Left ventricle myocardium inferior (tissue), 1 donor: ENCODE measurements around the gene COL5A3. TPM values are rescaled to one million over a fixed set of nuclear protein-coding genes. Genes with fewer than 3 reads are reported as not detected.

Experiments
- DNase-seq: peaks from one replicate; pipeline ENCODE4 v3.0.0-alpha.2; 2020
- H3K27ac ChIP-seq: fragments of 200-600 bp; replicated peaks from 2 replicates; pipeline ENCODE4 v1.8.0; 2021
- H3K27me3 ChIP-seq: fragments of 200-600 bp; 2 replicates; pipeline ENCODE4 v1.8.0; 2021; ENCODE audit warnings: low read depth
- H3K36me3 ChIP-seq: fragments of 200-600 bp; 2 replicates; pipeline ENCODE4 v1.8.0; 2021
- H3K4me1 ChIP-seq: fragments of 200-600 bp; 2 replicates; pipeline ENCODE4 v1.8.0; 2021
- H3K4me3 ChIP-seq: fragments of 200-600 bp; 2 replicates; pipeline ENCODE4 v1.8.0; 2021; ENCODE audit warnings: mild to moderate bottlenecking, moderate library complexity
- H3K9me3 ChIP-seq: fragments of 200-600 bp; replicated peaks from 2 replicates; pipeline ENCODE4 v1.8.0; 2021
- intact Hi-C: fragments of 100-400 bp; cut with micrococcal nuclease; formaldehyde crosslinking; loops from one replicate; pipeline ENCODE4 v1.11.0; 2022
- total RNA-seq: library from RNA; stranded (reverse); fragmentation: NEBNext Ultra II Directional; extraction: Animal tissue kit (Norgen Biotek cat#: 25700); gene quantifications from one replicate; pipeline ENCODE4 v1.2.1, GENCODE V29; 2021
- TF ChIP-seq, protein P1 (sequence below): fragments of 200-600 bp; IDR thresholded peaks from 2 replicates; pipeline ENCODE4 v1.8.0; 2021; ENCODE audit warnings: antibody characterized with exemption, mild to moderate bottlenecking, borderline replicate concordance
- donor health status: DM: no; HTN: yes; CAD: no; lungs with severe emphysema.

COL5A3 gene
- total RNA-seq, 1 donor from 2014 or later = 8.7 TPM

DNA sequence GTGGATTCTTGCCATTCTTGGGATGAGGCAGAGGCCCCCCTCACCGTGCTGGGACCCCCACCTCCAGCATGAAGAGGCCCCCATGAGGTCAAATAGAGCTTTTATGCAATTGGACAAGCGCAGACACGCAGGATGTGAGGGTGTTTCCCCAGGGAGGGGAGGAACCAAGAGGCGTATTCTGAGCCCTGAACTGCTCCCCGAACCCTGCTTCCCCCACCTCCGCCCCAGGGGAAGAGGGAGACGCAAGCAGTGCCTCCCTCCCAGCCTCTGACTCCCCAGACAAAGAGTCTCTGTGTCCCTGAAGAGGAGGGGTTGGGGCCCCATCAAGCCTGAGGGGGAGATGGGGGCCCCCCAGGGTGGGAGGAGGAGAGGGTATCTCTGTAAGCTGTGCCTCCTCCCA lies 1.7 kb upstream of the COL5A3 start:
- TF ChIP-seq, protein P1, sequence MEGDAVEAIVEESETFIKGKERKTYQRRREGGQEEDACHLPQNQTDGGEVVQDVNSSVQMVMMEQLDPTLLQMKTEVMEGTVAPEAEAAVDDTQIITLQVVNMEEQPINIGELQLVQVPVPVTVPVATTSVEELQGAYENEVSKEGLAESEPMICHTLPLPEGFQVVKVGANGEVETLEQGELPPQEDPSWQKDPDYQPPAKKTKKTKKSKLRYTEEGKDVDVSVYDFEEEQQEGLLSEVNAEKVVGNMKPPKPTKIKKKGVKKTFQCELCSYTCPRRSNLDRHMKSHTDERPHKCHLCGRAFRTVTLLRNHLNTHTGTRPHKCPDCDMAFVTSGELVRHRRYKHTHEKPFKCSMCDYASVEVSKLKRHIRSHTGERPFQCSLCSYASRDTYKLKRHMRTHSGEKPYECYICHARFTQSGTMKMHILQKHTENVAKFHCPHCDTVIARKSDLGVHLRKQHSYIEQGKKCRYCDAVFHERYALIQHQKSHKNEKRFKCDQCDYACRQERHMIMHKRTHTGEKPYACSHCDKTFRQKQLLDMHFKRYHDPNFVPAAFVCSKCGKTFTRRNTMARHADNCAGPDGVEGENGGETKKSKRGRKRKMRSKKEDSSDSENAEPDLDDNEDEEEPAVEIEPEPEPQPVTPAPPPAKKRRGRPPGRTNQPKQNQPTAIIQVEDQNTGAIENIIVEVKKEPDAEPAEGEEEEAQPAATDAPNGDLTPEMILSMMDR = no peak
- DNase-seq = no peak
- H3K4me1 ChIP-seq = peaks cover 19% of the 10 kb centered on the region

DNA sequence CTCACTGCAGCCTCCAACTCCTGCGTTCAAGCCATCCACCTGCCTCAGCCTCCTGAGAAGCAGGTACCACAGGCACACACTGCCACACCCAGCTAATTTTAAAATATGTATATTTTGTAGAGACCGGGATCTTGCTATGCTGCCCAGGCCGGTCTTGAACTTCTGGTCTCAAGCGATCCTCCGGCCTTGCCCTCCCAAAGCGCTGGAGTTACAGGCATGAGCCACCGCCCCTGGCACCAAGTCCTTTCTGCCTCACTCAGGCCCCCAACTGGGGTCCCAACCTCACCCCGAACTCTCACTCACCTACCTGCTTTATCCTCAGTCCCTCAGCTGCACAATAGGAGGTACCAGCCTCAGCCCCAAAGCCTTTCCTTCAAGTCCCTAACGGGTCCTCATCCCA lies 635 bp upstream of the COL5A3 start:
- Histone ChIP-seq H3K27ac (peak overlapping the region; percentile 87), H3K27me3 (peaks cover 99% of the 10 kb centered on the region), H3K4me1 (peaks cover 20% of the 10 kb centered on the region), H3K9me3 (no peaks in the 10 kb centered on the region), H3K36me3 (no peaks in the 10 kb centered on the region), H3K4me3 (peak overlapping the region; percentile 69)
- intact Hi-C loops = no loop called here
- no peak for DNase-seq
- TF ChIP-seq, protein P1 = no peak

More for the DNA sequence above, 1.7 kb upstream of the COL5A3 start:
- intact Hi-C loops = no loop called here
- Histone ChIP-seq H3K36me3 (no peaks in the 10 kb centered on the region), H3K9me3 (no peaks in the 10 kb centered on the region), H3K27ac (peak overlapping the region; percentile 87), H3K4me3 (no peak overlapping the region), H3K27me3 (peaks cover 97% of the 10 kb centered on the region)

DNA sequence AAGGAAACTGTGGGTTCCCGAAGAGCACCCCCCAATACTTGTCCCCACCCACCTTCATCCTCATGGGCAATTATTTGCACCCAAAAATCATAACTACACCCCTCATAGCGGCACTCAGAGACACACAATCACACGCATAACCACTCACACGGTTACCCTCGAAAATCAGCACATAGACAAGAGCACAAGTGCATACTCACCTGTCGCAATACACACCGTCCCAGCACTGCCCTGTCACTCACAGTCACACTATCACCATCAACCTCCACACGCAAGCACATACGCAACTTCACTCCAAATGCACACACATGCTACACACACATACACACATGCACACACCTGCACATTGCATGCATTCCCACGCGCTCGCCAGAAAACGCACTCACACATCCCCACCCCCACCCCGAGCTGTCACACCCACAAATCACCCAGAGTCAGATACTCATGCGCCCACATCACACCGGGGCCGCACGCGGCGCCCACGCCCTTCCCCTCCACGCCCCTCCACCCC lies 535 bp downstream of the COL5A3 start:
- Histone ChIP-seq H3K27me3 (peaks cover 99% of the 10 kb centered on the region), H3K4me3 (peak overlapping the region; percentile 69), H3K27ac (peak overlapping the region; percentile 87), H3K36me3 (peaks cover 8% of the 10 kb centered on the region), H3K9me3 (no peaks in the 10 kb centered on the region), H3K4me1 (peaks cover 32% of the 10 kb centered on the region)
- TF ChIP-seq, protein P1 = no peak
- intact Hi-C loops = no loop called here
- no peak for DNase-seq

DNA sequence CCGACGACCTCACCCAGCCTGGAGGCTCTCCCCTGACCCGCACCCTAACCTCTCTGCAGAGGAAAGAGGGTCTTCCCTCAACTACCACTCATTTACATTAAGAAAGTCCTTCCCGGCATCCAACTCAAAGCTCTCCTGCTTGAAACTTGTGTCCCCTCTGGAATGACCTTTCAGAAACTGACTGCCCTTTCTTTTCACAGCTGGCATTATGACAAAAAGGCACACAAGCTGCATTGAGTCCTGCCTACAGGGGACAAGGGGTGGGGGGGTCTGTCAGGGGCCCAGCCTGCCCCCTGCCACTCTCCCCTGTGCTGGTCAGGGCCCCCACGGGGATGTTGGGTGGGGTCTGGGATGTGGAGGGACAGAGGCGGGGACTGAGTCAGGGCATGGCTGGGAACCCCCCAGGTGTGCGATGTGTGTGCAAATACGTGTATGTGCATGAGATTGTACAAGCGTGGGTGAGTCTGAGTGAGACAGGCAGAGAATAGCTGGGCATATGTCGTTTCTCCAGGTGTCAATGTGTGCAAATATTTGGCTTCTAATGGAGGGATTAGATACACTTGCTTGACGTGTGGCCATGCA lies 2.0 kb downstream of the COL5A3 start:
- Histone ChIP-seq H3K4me3 (peak overlapping the region; percentile 69), H3K4me1 (peaks cover 46% of the 10 kb centered on the region), H3K9me3 (no peaks in the 10 kb centered on the region), H3K27me3 (peaks cover 97% of the 10 kb centered on the region), H3K27ac (peak overlapping the region; percentile 87), H3K36me3 (peaks cover 20% of the 10 kb centered on the region)
- DNase-seq = no peak
- TF ChIP-seq, protein P1 = no peak
- intact Hi-C loops = no loop called here

DNA sequence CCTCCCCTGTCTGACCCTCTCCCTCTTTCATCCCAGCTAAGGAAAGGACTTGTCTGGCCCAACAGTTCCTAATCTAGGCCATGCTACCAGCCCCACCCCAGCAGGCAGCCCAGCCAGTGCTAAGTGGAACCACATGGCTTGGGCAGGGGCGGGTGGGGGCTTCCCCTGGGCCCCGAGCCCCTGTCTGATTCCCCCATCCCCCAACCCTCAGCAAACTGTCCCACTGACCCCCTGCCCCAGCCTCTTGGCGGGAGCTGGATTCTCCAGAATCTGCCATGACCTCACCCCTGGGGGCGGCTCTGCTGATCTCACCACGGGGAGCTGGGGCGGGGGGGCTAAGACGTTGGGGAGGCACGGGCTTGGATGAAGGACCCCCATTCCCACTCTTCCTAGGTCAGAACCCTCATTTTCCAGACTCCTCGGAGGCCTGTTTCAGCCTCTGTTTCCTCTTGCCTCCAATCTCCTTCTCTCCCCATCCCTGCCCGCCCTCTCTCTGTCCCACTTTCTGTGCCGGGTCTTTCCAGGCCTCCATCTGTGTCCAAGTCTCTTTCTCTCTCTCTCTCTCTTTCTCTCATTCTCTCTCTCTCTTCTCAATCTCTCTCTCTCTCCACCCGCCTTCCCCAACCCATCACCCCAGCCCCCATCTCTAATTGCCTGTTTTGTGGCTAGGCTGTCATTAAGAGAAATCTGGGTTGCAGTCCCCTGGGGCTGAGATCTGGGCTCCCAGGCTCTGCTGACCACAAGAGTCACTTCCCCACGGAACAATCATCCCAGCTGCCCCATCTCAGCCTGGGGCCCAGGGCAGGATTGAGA lies 2.7 kb downstream of the COL5A3 start:
- peak; percentile 63 for DNase-seq
- intact Hi-C loops = no loop called here
- Histone ChIP-seq H3K36me3 (peaks cover 20% of the 10 kb centered on the region), H3K27ac (peak overlapping the region; percentile 87), H3K4me1 (peaks cover 50% of the 10 kb centered on the region), H3K27me3 (peaks cover 97% of the 10 kb centered on the region), H3K9me3 (no peaks in the 10 kb centered on the region), H3K4me3 (peak overlapping the region; percentile 69)
- TF ChIP-seq, protein P1 = no peak
